Esophagus squamous epithelium (tissue), 4 donors: ENCODE results near the gene CRHR2.

Experiments used
- CTCF ChIP-seq, 6 experiments: fragments of 450-650 bp in 4 of 6; fragments of 200-600 bp in 2 of 6; sonication (generic) in 2 of 6; IDR thresholded peaks; one replicate each; pipeline ENCODE4 v1.5.1; 2016 to 2019; ENCODE audit warnings: antibody characterized with exemption in 6 of 6, mild to moderate bottlenecking in 4 of 6, moderate library complexity in 4 of 6
- POLR2A ChIP-seq, 4 donors: fragments of 450-650 bp; IDR thresholded peaks; one replicate each; pipeline ENCODE4 v1.6.1; 2017; ENCODE audit warnings: antibody characterized with exemption in 4 of 4, mild to moderate bottlenecking in 4 of 4, moderate library complexity in 3 of 4

GRCh38 chr7:30678805-30679204, 3.5 kb downstream of the CRHR2 start:
- TF ChIP-seq CTCF (IDR thresholded peaks at IDR 0.05), result no peak
- no peak for TF ChIP-seq POLR2A (IDR thresholded peaks at IDR 0.05)
